Mesenchymal stem cell (in vitro differentiated cells and primary cell): ENCODE measurements around the gene CCR3.

Experiments
- DNase-seq: peaks from one replicate; pipeline ENCODE4 v3.0.0-alpha.2; 2013
- H2AFZ ChIP-seq: one replicate; pipeline ENCODE4 v1.6.1; 2013; ENCODE audit warnings: low read depth, mild to moderate bottlenecking, control low read depth, inconsistent platforms, low read length, moderate library complexity
- H2AK5ac ChIP-seq: 2 replicates; pipeline ENCODE4 v1.6.1; 2013; ENCODE audit warnings: low read length, moderate library complexity, mild to moderate bottlenecking, inconsistent platforms; ENCODE audit not compliant: severe bottlenecking
- H2BK120ac ChIP-seq: one replicate; pipeline ENCODE4 v1.6.1; 2013; ENCODE audit warnings: low read depth, mild to moderate bottlenecking, inconsistent platforms, low read length, moderate library complexity
- H2BK12ac ChIP-seq, 2 experiments: one replicate each; pipeline ENCODE4 v1.6.1; 2013; ENCODE audit warnings: inconsistent platforms in 2 of 2, low read length in 2 of 2, mild to moderate bottlenecking in 2 of 2, moderate library complexity in 2 of 2, control low read depth in 1 of 2
- H2BK15ac ChIP-seq: one replicate; pipeline ENCODE4 v1.6.1; 2013; ENCODE audit warnings: mild to moderate bottlenecking, low read depth, inconsistent platforms; ENCODE audit not compliant: poor library complexity, severe bottlenecking
- H2BK5ac ChIP-seq: 2 replicates; pipeline ENCODE4 v1.6.1; 2013; ENCODE audit warnings: low read depth, mild to moderate bottlenecking, low read length, control low read depth, inconsistent platforms; ENCODE audit not compliant: poor library complexity, severe bottlenecking
- H3K14ac ChIP-seq, 2 experiments: one replicate each; pipeline ENCODE4 v1.6.1; 2013; ENCODE audit warnings: inconsistent platforms in 2 of 2, low read length in 2 of 2, control low read depth in 1 of 2, mild to moderate bottlenecking in 1 of 2, moderate library complexity in 1 of 2
- H3K18ac ChIP-seq, 2 experiments: one replicate each; pipeline ENCODE4 v1.6.1; 2013; ENCODE audit warnings: inconsistent platforms in 2 of 2, low read length in 2 of 2, control low read depth in 1 of 2, low read depth in 1 of 2, mild to moderate bottlenecking in 1 of 2
- H3K23ac ChIP-seq, 2 experiments: one replicate each; pipeline ENCODE4 v1.6.1; 2013; ENCODE audit warnings: inconsistent platforms in 2 of 2, low read length in 2 of 2, mild to moderate bottlenecking in 2 of 2, moderate library complexity in 2 of 2, control low read depth in 1 of 2
- H3K27ac ChIP-seq: 2 replicates; pipeline ENCODE4 v1.5.1; 2013; ENCODE audit warnings: mild to moderate bottlenecking, moderate library complexity, low read length, control low read depth, inconsistent platforms; ENCODE audit not compliant: poor library complexity, severe bottlenecking
- H3K27me3 ChIP-seq, 2 experiments: 2 replicates each; pipeline versions ENCODE4 v1.6.1 to v1.7.0; 2013; ENCODE audit warnings: low read length in 2 of 2, mild to moderate bottlenecking in 2 of 2, moderate library complexity in 2 of 2, control low read depth in 1 of 2, inconsistent platforms in 1 of 2; ENCODE audit not compliant: control insufficient read depth in 1 of 2, insufficient read depth in 1 of 2
- H3K36me3 ChIP-seq, 2 experiments: 2 replicates each; pipeline versions ENCODE4 v1.6.1 to v1.7.0; 2013; ENCODE audit warnings: low read length in 2 of 2, control low read depth in 1 of 2, inconsistent platforms in 1 of 2, low read depth in 1 of 2, mild to moderate bottlenecking in 1 of 2; ENCODE audit not compliant: insufficient read depth in 2 of 2, control insufficient read depth in 1 of 2
- H3K4ac ChIP-seq, 2 experiments: one replicate each; pipeline ENCODE4 v1.6.1; 2013; ENCODE audit warnings: inconsistent platforms in 2 of 2, low read length in 2 of 2, mild to moderate bottlenecking in 2 of 2, moderate library complexity in 2 of 2, control low read depth in 1 of 2, low read depth in 1 of 2
- H3K4me1 ChIP-seq: 2 replicates; pipeline ENCODE4 v1.6.1; 2013; ENCODE audit warnings: low read depth, low read length, control low read depth; ENCODE audit not compliant: control insufficient read depth, insufficient read depth
- H3K4me2 ChIP-seq: 2 replicates; pipeline ENCODE4 v1.6.1; 2013; ENCODE audit warnings: low read length, mild to moderate bottlenecking, inconsistent platforms; ENCODE audit not compliant: poor library complexity, severe bottlenecking
- H3K4me3 ChIP-seq, 2 experiments: 2 replicates each; pipeline versions ENCODE4 v1.5.1 to v1.7.0; 2013; ENCODE audit warnings: low read length in 2 of 2, mild to moderate bottlenecking in 2 of 2, control low read depth in 1 of 2, low read depth in 1 of 2; ENCODE audit not compliant: insufficient read depth in 1 of 2
- H3K79me1 ChIP-seq: replicated peaks from 2 replicates; pipeline ENCODE4 v1.6.1; 2013; ENCODE audit warnings: mild to moderate bottlenecking, control low read depth, low read length, inconsistent platforms; ENCODE audit not compliant: poor library complexity, severe bottlenecking
- H3K9ac ChIP-seq: 2 replicates; pipeline ENCODE4 v1.7.0; 2013; ENCODE audit warnings: mild to moderate bottlenecking, low read length, moderate library complexity
- H3K9me3 ChIP-seq: 2 replicates; pipeline ENCODE4 v1.7.0; 2013; ENCODE audit warnings: mild to moderate bottlenecking, low read length; ENCODE audit not compliant: control insufficient read depth
- H4K8ac ChIP-seq: one replicate; pipeline ENCODE4 v1.6.1; 2013; ENCODE audit warnings: inconsistent platforms, mild to moderate bottlenecking, low read length, moderate library complexity
- H4K91ac ChIP-seq: one replicate; pipeline ENCODE4 v1.6.1; 2013; ENCODE audit warnings: mild to moderate bottlenecking, low read length, inconsistent platforms
- WGBS: methylation state at CpG from one replicate; pipeline ENCODE4 v1.1.7; 2013; ENCODE audit warnings: mixed read lengths; 5-methylcytosine and 5-hydroxymethylcytosine counted together

Gene CCR3

GRCh38 chr3:46286947-46287565 is 44.8 kb downstream of the CCR3 start:
- no peak overlapping the region for H3K27ac ChIP-seq
- no peak for DNase-seq
- H3K4me1 ChIP-seq: no peaks in the 10 kb centered on the region
- H3K4me3 ChIP-seq: no peak overlapping the region
- H2BK12ac ChIP-seq: no peak overlapping the region
- no peak overlapping the region for H2AFZ ChIP-seq
- no peak overlapping the region for H2BK120ac ChIP-seq
- H3K4me2 ChIP-seq: no peak overlapping the region
- H3K9me3 ChIP-seq: no peaks in the 10 kb centered on the region
- no peak overlapping the region for H3K9ac ChIP-seq
- no peaks in the 10 kb centered on the region for H3K27me3 ChIP-seq
- no peak overlapping the region for H2BK5ac ChIP-seq
- H3K79me1 ChIP-seq: no peaks in the 10 kb centered on the region
- H4K8ac ChIP-seq: no peak overlapping the region
- H2AK5ac ChIP-seq: no peak overlapping the region
- WGBS: 60% methylated on average over 4 of the region's 5 CpGs
- no peak overlapping the region for H2BK15ac ChIP-seq
- H3K36me3 ChIP-seq: no peaks in the 10 kb centered on the region
- no peak overlapping the region for H3K4ac ChIP-seq
- H3K23ac ChIP-seq: no peak overlapping the region
- no peak overlapping the region for H3K18ac ChIP-seq
- no peak overlapping the region for H3K14ac ChIP-seq
- H4K91ac ChIP-seq: no peak overlapping the region

DNA sequence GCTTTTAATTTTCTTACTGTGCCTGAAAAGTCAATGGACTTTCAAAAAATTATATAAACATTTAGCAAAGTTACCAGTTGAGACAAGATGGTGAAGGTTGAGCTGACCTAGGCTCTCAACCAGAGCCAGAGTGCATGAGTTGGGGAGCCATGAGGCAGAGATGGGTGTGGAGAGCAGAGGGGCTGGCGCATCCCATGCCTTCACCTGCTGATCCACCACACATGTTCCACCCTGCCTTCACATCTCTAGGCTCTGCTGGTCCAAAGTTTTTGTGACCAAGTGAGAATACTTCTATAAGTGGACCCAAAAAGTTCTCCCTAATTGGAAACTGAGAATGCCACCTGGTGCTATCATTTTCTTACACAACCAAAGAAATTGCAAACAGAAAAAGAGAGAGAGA is 47.3 kb downstream of the CCR3 start:
- Histone ChIP-seq H3K4ac (no peak overlapping the region), H2BK12ac (no peak overlapping the region), H2AFZ (no peak overlapping the region), H2BK120ac (no peak overlapping the region), H3K14ac (no peak overlapping the region), H3K18ac (no peak overlapping the region), H3K4me2 (no peak overlapping the region), H3K79me1 (no peaks in the 10 kb centered on the region), H3K4me3 (no peak overlapping the region), H4K8ac (no peak overlapping the region), H3K9me3 (no peaks in the 10 kb centered on the region), H2BK5ac (no peak overlapping the region), H4K91ac (no peak overlapping the region), H2AK5ac (no peak overlapping the region), H3K27me3 (peaks cover 6 to 12% of the 10 kb centered on the region in 2 experiments), H3K9ac (no peak overlapping the region), H2BK15ac (peak overlapping the region; percentile 48), H3K4me1 (no peaks in the 10 kb centered on the region), H3K36me3 (no peaks in the 10 kb centered on the region), H3K27ac (no peak overlapping the region), H3K23ac (no peak overlapping the region)
- 100% methylated on average over 1 of the region's 1 CpG for WGBS
- no peak for DNase-seq

GRCh38 chr3:46289966-46290365 is 47.7 kb downstream of the CCR3 start:
- no peak for DNase-seq
- no CpG with 5 or more reads among the region's 2 CpGs for WGBS

GRCh38 chr3:46291046-46291445 is 48.8 kb downstream of the CCR3 start:
- 49% methylated on average over 2 of the region's 2 CpGs for WGBS
- Histone ChIP-seq H3K18ac (no peak overlapping the region), H3K27me3 (peaks cover 12 to 16% of the 10 kb centered on the region in 2 experiments), H2AFZ (no peak overlapping the region), H3K14ac (no peak overlapping the region), H3K4me3 (no peak overlapping the region), H3K4me1 (no peaks in the 10 kb centered on the region), H2BK12ac (no peak overlapping the region), H4K91ac (no peak overlapping the region), H3K27ac (no peak overlapping the region), H2BK5ac (no peak overlapping the region), H2BK15ac (no peak overlapping the region), H4K8ac (no peak overlapping the region), H3K9ac (no peak overlapping the region), H3K4ac (no peak overlapping the region), H3K4me2 (no peak overlapping the region), H2AK5ac (no peak overlapping the region), H3K36me3 (no peaks in the 10 kb centered on the region), H3K9me3 (no peaks in the 10 kb centered on the region), H3K79me1 (no peaks in the 10 kb centered on the region), H3K23ac (no peak overlapping the region), H2BK120ac (no peak overlapping the region)
- no peak for DNase-seq

More at GRCh38 chr3:46289966-46290365, 47.7 kb downstream of the CCR3 start:
- H2BK12ac ChIP-seq: no peak overlapping the region
- no peak overlapping the region for H3K23ac ChIP-seq
- no peak overlapping the region for H3K14ac ChIP-seq
- no peak overlapping the region for H2BK15ac ChIP-seq
- no peak overlapping the region for H3K9ac ChIP-seq
- no peaks in the 10 kb centered on the region for H3K79me1 ChIP-seq
- H2BK5ac ChIP-seq: no peak overlapping the region
- no peak overlapping the region for H3K4me3 ChIP-seq
- H3K4me2 ChIP-seq: no peak overlapping the region
- no peak overlapping the region for H4K8ac ChIP-seq
- no peak overlapping the region for H3K27ac ChIP-seq
- H3K4me1 ChIP-seq: no peaks in the 10 kb centered on the region
- H4K91ac ChIP-seq: no peak overlapping the region
- H2BK120ac ChIP-seq: no peak overlapping the region
- H3K36me3 ChIP-seq: no peaks in the 10 kb centered on the region
- peaks cover 9 to 12% of the 10 kb centered on the region in 2 experiments for H3K27me3 ChIP-seq
- no peak overlapping the region for H3K4ac ChIP-seq
- H2AK5ac ChIP-seq: no peak overlapping the region
- H2AFZ ChIP-seq: no peak overlapping the region
- H3K9me3 ChIP-seq: no peaks in the 10 kb centered on the region
- H3K18ac ChIP-seq: no peak overlapping the region
